ENCODE results near the gene HAGHL.

Gene HAGHL

DNA sequence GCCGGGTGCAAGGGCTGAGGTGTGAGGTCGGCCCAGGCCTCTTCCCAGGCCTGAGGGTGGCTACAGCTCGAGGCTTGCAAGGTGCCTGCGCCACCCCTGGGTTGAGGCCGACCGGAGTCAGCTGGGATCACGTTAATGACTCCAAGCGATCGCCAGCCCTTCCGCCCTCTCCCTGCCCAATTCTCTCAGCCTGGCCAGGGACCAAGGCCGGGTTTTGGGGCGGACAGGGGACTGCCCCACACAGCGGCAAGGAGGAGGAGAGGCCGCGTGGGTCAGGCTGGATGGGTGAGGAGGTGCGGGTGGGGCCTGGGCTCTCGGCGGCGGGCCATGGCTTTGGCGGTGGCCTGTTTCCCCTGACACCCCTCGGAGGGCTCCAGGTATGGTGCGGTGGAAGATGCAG lies 33.5 kb upstream of the HAGHL start:
- H3K4me3 ChIP-seq (ENCODE audit: low read depth, low read length): peak overlapping the region; percentile 71
- no peak overlapping the region for H3K9ac ChIP-seq (ENCODE audit: low read depth, low read length)
- H3K36me3 ChIP-seq (ENCODE audit: control insufficient read depth, insufficient read depth, low read length): no peaks in the 10 kb centered on the region
- H3K27me3 ChIP-seq (ENCODE audit: control insufficient read depth, insufficient read depth, low read length): peaks cover 41% of the 10 kb centered on the region
- no peaks in the 10 kb centered on the region for H3K9me3 ChIP-seq (ENCODE audit: control insufficient read depth, insufficient read depth, low read length)
- H3K4me1 ChIP-seq (ENCODE audit: control insufficient read depth, insufficient read depth, low read length): no peaks in the 10 kb centered on the region

DNA sequence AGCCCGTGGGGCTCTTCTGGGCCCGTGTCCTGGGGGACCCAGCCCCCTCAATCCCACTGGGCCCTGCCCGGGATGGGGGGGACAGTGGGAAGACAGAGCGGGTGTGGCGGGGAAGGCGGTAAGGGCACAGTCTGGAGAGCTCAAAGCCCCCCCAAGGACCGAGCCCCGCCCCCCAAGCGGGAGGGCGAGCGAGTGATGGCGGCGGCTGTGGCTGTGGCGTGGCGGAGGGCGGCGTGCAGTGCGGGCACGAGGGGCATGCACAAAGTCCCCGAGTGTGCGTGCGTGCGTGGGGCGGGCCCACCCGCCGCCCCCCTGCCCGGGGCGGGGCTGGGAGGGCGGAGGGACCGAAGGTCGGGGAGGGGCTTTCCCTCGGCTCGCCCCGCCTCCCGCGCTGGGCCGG lies 33.1 kb upstream of the HAGHL start:
- no peaks in the 10 kb centered on the region for H3K9me3 ChIP-seq (ENCODE audit: control insufficient read depth, insufficient read depth, low read length)
- H3K9ac ChIP-seq (ENCODE audit: low read depth, low read length): no peak overlapping the region
- H3K4me1 ChIP-seq (ENCODE audit: control insufficient read depth, insufficient read depth, low read length): no peaks in the 10 kb centered on the region
- peaks cover 43% of the 10 kb centered on the region for H3K27me3 ChIP-seq (ENCODE audit: control insufficient read depth, insufficient read depth, low read length)
- peak overlapping the region; percentile 71 for H3K4me3 ChIP-seq (ENCODE audit: low read depth, low read length)
- H3K36me3 ChIP-seq (ENCODE audit: control insufficient read depth, insufficient read depth, low read length): no peaks in the 10 kb centered on the region

DNA sequence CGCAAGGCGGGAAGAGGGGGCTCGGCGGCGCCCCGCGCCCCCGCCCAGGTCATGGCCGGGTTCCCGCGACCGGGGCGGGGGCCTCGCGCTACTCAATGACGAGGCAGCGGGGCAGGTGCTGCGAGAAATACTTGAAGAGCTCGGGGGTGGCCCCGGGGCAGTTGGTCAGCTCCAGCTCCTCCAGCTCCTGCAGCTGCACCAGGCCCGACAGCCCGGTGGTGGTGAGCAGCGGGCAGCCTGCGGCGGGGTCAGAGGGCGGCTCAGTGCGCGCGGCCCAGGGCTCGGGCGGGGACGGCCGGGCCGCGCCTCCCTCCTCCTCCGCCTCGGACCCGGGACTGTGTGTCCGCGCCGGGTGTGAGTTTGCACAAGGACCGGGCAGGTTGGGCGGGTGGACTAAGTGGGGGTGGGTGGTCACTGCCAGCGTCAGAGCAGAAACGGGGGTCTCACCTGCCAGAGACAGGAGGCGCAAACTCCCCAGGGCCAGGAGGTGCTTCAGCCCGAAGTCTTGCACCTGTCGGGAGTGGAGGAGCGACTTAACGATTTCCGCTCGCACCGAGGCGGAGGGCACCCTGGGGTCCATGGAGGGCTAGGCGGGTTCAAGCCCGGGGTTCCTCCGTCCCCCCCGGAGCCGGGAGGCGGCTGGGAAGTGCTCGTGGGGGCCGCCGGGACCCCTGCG lies 32.6 kb upstream of the HAGHL start:
- Histone ChIP-seq H3K4me1 (ENCODE audit: control insufficient read depth, insufficient read depth, low read length) (no peaks in the 10 kb centered on the region), H3K27me3 (ENCODE audit: control insufficient read depth, insufficient read depth, low read length) (peaks cover 49% of the 10 kb centered on the region), H3K4me3 (ENCODE audit: low read depth, low read length) (peak overlapping the region; percentile 71), H3K9me3 (ENCODE audit: control insufficient read depth, insufficient read depth, low read length) (no peaks in the 10 kb centered on the region), H3K9ac (ENCODE audit: low read depth, low read length) (no peak overlapping the region), H3K36me3 (ENCODE audit: control insufficient read depth, insufficient read depth, low read length) (no peaks in the 10 kb centered on the region)

DNA sequence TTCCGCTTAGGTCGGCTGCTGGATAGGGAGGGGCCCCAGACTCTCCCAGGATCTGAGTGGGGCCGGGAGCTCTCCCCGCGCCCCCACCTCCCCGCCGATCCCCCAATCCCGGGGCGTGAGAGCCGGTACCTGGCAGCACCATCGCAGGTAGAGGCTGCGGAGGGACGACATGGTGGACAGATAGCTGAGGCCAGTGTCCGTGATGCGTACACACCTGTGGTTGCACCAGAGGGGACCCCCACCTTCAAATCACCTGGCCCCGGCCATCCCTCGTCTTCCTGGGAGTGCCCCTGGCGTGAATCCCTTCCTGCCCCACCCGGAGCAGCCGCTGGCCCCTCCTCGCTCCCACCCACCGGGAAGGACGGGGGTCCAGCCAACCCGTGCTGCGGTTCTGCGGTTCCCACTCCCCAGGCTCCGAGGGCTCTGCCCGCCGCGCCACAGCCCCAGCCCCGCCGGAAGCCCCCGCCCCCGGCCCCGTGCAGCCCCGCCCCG lies 32.0 kb upstream of the HAGHL start:
- Histone ChIP-seq H3K4me1 (ENCODE audit: control insufficient read depth, insufficient read depth, low read length) (no peaks in the 10 kb centered on the region), H3K9me3 (ENCODE audit: control insufficient read depth, insufficient read depth, low read length) (no peaks in the 10 kb centered on the region), H3K4me3 (ENCODE audit: low read depth, low read length) (peak overlapping the region; percentile 71), H3K27me3 (ENCODE audit: control insufficient read depth, insufficient read depth, low read length) (peaks cover 51% of the 10 kb centered on the region), H3K9ac (ENCODE audit: low read depth, low read length) (no peak overlapping the region), H3K36me3 (ENCODE audit: control insufficient read depth, insufficient read depth, low read length) (no peaks in the 10 kb centered on the region)

DNA sequence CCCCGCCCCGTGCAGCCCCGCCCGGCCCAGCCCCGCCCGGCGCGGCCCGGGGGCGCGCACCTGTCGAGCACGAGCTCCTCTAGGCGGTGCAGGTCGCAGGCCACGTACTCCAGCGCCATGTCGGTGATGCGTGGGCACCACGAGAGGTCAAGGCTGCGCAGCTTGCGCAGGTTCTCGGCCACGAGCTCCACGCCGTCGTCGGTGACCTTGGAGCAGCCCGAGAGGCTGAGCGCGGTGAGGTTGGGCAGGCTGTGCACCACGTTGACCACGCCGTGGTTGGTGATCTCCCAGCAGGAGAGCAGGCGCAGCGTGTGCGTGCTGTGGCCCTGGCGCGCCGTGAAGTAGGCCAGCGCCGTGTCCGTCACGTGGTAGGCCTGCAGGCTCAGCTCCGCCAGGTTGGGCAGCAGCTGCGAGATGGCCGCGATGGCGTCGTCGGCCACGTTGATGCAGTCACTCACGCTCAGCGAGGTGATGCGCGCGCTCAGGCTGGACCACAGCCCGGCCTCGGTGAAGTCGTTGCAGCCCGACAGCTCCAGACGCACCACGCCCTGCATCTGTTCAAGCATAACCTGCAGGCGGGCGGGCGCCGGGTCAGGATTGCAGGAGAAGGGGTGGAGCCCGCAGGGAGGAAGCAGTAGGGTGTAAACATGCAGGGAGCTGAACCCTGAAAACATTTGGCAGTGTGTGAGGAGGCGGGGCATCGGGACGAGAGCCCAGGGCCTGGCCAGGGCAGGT lies 31.4 kb upstream of the HAGHL start:
- H3K9ac ChIP-seq (ENCODE audit: low read depth, low read length): peak overlapping the region; percentile 67

DNA sequence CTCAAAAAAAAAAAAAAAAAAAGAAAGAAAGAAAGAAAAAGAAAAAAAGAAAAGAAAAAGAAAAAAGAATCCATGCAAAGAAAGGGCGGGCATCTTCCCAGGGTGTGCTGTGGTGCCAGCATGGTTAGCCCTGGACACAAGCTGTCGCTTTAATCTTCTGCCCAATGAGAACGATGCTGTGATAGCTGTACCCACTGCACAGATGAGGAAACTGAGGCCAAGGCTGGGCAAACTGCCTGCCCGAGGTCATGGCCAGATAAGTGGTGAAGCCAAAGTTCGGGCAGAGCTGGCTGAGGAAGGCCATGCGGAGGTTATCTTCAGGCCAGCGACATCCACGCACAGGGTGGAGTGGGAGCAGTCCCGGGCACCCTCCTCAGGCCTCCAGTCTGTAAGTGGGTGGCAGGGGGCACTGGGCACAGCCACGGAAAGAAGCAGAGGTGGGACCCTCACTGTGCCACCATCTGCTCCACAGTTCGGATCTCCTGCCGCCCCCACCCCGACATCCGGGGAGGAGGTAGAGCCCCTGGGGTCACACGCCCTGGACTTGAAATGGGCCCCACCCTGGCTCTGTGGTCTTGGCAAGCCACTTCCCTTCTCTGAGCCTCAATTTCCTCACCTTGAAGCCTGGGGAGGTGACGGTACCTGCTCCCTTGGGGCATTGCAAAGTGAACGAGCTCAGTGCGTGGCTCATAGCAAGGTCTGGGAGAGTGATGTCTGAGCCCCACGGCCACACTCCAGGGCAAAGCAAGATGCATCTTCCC lies 27.8 kb upstream of the HAGHL start:
- no peaks in the 10 kb centered on the region for H3K9me3 ChIP-seq (ENCODE audit: control insufficient read depth, insufficient read depth, low read length)
- H3K4me1 ChIP-seq (ENCODE audit: control insufficient read depth, insufficient read depth, low read length): no peaks in the 10 kb centered on the region
- no peak overlapping the region for H3K4me3 ChIP-seq (ENCODE audit: low read depth, low read length)
- H3K9ac ChIP-seq (ENCODE audit: low read depth, low read length): no peak overlapping the region
- H3K27me3 ChIP-seq (ENCODE audit: control insufficient read depth, insufficient read depth, low read length): peaks cover 68% of the 10 kb centered on the region
- no peaks in the 10 kb centered on the region for H3K36me3 ChIP-seq (ENCODE audit: control insufficient read depth, insufficient read depth, low read length)

More for the DNA sequence above, 31.4 kb upstream of the HAGHL start:
- H3K27me3 ChIP-seq (ENCODE audit: control insufficient read depth, insufficient read depth, low read length): peaks cover 55% of the 10 kb centered on the region
- H3K36me3 ChIP-seq (ENCODE audit: control insufficient read depth, insufficient read depth, low read length): no peaks in the 10 kb centered on the region
- H3K4me3 ChIP-seq (ENCODE audit: low read depth, low read length): peak overlapping the region; percentile 83
- no peaks in the 10 kb centered on the region for H3K9me3 ChIP-seq (ENCODE audit: control insufficient read depth, insufficient read depth, low read length)
- no peaks in the 10 kb centered on the region for H3K4me1 ChIP-seq (ENCODE audit: control insufficient read depth, insufficient read depth, low read length)

DNA sequence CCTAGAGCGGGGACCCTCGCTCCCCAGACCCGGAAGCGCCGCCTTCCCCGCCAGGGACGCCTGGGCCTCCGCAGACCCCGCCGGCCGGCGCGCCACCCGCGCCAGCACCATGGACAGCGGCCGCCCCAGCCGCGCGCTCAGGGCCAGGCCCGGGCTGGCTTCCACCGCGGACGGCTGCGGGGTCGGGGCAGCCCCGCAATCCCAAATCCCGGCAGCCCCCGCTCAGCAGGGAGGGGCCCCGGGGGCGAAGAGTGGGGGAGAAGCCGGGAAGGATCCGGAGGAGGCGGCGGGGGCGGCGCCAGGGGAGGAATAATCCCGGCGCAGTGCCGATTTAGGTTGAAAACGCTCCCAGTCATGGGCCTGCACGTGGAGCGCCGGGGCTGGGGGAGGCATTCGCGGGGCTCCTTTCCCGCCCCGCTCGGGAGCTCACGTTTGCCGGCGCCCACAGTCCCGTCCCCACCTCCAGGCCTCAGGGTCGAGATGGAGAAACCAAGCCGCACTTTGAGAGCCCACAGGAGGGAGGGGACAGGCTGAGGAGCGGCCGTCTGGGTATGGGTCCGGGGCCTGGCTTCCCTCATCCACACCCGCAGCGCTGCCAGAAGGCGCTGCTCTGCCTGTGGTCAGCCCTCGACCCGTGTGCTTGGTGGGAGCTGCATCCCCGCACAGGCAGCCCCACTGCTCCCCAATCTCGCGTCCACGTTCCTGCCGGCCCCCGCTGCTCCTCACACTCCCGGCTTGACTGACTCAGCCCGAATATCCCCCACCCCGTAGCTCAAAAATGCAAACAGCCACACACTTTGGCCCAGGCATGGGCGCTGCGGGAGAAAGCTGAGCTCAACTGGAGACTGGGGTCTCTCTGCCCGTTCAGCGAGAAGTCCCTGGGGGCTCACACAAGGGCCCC lies 26.0 kb upstream of the HAGHL start:
- H3K9ac ChIP-seq (ENCODE audit: low read depth, low read length): no peak overlapping the region
- no peaks in the 10 kb centered on the region for H3K9me3 ChIP-seq (ENCODE audit: control insufficient read depth, insufficient read depth, low read length)
- no peaks in the 10 kb centered on the region for H3K36me3 ChIP-seq (ENCODE audit: control insufficient read depth, insufficient read depth, low read length)
- no peaks in the 10 kb centered on the region for H3K4me1 ChIP-seq (ENCODE audit: control insufficient read depth, insufficient read depth, low read length)
- H3K27me3 ChIP-seq (ENCODE audit: control insufficient read depth, insufficient read depth, low read length): peaks cover 63% of the 10 kb centered on the region
- H3K4me3 ChIP-seq (ENCODE audit: low read depth, low read length): peak overlapping the region; percentile 13

DNA sequence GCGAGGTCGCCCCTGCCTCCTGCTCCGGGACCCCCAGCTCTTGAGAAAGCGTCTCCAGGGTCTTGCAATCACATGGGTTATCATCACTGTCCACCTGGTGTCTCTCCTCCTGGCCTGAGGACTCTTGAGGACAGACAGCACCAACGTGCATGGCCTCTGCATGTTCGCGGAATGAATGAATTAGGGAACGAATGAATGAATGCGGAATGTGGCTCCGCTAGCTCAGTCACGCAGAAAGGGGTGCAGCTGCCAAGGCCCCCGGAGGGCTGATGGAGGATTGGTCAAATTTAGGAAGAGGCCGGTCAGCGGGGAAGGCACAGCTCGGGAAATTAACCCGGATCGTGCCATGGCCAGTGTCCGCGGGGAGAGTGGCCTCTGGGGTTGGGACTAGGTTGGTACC lies 24.6 kb upstream of the HAGHL start:
- no peaks in the 10 kb centered on the region for H3K36me3 ChIP-seq (ENCODE audit: control insufficient read depth, insufficient read depth, low read length)
- no peak overlapping the region for H3K9ac ChIP-seq (ENCODE audit: low read depth, low read length)
- peaks cover 69% of the 10 kb centered on the region for H3K27me3 ChIP-seq (ENCODE audit: control insufficient read depth, insufficient read depth, low read length)
- H3K4me1 ChIP-seq (ENCODE audit: control insufficient read depth, insufficient read depth, low read length): no peaks in the 10 kb centered on the region
- no peaks in the 10 kb centered on the region for H3K9me3 ChIP-seq (ENCODE audit: control insufficient read depth, insufficient read depth, low read length)
- no peak overlapping the region for H3K4me3 ChIP-seq (ENCODE audit: low read depth, low read length)

DNA sequence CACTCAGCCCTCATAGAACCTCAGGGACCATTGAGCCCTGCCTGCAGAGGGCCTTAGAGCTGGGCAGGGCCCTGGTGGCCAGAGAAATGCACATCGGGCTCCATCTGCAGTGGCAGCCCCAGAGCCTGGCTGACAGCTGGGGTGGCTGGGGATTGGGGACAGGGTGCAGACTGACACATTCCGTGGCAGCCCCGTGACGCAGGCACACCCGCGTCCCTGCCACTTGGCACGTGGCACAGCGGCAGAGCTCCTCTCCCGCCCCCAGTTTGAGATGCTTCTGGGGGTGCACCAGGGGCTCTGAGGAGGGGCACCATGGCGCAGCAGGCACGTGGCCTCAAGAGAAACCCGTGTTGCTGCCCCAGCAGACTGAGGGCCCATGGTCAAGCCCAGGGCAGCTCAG lies 23.5 kb upstream of the HAGHL start:
- Histone ChIP-seq H3K27me3 (ENCODE audit: control insufficient read depth, insufficient read depth, low read length) (peaks cover 77% of the 10 kb centered on the region), H3K4me1 (ENCODE audit: control insufficient read depth, insufficient read depth, low read length) (no peaks in the 10 kb centered on the region), H3K36me3 (ENCODE audit: control insufficient read depth, insufficient read depth, low read length) (no peaks in the 10 kb centered on the region), H3K4me3 (ENCODE audit: low read depth, low read length) (no peak overlapping the region), H3K9ac (ENCODE audit: low read depth, low read length) (no peak overlapping the region), H3K9me3 (ENCODE audit: control insufficient read depth, insufficient read depth, low read length) (no peaks in the 10 kb centered on the region)

DNA sequence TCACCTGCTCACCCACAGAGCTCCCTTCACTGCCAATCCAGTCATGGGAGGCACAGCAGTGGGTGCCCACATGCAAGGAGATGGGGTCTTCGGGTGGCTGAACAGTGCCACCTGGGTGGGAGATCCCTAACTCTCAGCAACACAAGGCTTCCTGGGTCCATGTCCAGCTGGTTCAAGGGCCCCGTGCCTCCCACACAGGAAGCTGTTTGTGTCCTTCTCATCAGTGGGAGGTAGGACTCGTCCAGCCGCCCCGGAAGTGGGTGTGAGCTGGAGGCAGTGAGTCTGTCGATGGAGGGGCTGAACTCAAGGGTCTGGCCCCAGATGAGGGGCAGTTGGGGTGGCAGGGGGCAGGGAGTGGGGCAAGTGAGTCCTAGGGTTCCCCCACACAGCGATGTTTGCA lies 22.9 kb upstream of the HAGHL start:
- H3K9ac ChIP-seq (ENCODE audit: low read depth, low read length): no peak overlapping the region
- peaks cover 79% of the 10 kb centered on the region for H3K27me3 ChIP-seq (ENCODE audit: control insufficient read depth, insufficient read depth, low read length)
- peak overlapping the region; percentile 26 for H3K4me3 ChIP-seq (ENCODE audit: low read depth, low read length)
- no peaks in the 10 kb centered on the region for H3K9me3 ChIP-seq (ENCODE audit: control insufficient read depth, insufficient read depth, low read length)
- no peaks in the 10 kb centered on the region for H3K36me3 ChIP-seq (ENCODE audit: control insufficient read depth, insufficient read depth, low read length)
- no peaks in the 10 kb centered on the region for H3K4me1 ChIP-seq (ENCODE audit: control insufficient read depth, insufficient read depth, low read length)
